ENCODE measurements around the gene ODAD4.

Gene ODAD4, protein sequence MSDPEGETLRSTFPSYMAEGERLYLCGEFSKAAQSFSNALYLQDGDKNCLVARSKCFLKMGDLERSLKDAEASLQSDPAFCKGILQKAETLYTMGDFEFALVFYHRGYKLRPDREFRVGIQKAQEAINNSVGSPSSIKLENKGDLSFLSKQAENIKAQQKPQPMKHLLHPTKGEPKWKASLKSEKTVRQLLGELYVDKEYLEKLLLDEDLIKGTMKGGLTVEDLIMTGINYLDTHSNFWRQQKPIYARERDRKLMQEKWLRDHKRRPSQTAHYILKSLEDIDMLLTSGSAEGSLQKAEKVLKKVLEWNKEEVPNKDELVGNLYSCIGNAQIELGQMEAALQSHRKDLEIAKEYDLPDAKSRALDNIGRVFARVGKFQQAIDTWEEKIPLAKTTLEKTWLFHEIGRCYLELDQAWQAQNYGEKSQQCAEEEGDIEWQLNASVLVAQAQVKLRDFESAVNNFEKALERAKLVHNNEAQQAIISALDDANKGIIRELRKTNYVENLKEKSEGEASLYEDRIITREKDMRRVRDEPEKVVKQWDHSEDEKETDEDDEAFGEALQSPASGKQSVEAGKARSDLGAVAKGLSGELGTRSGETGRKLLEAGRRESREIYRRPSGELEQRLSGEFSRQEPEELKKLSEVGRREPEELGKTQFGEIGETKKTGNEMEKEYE

GRCh38 chr17:41930009-41930832 is at the start of gene ODAD4:
TSS of gene ODAD4 (plus strand) at chr17:41930617. CDS start at chr17:41930724, 107 bp downstream.
- POLR2A ChIA-PET (ENCODE audit: low non-redundant PET), result interaction anchor here (0.6 to 0.8 kb wide), 4 partner anchors 9 to 66 kb away, joined by 3 to 5 read pairs (median 3); partner anchors contain the start of gene ACLY

GRCh38 chr17:41882756-41883155 is 47.7 kb upstream of the ODAD4 start:
- ChIA-PET CTCF (no interaction called here), POLR2A (ENCODE audit: low non-redundant PET) (no interaction called here)
- DNase-seq (ENCODE audit: low spot score), result no peak
- peak overlapping the region; percentile 23; the same call in 1 of the 2 replicates for H3K27ac ChIP-seq
- TF ChIP-seq, protein P1, sequence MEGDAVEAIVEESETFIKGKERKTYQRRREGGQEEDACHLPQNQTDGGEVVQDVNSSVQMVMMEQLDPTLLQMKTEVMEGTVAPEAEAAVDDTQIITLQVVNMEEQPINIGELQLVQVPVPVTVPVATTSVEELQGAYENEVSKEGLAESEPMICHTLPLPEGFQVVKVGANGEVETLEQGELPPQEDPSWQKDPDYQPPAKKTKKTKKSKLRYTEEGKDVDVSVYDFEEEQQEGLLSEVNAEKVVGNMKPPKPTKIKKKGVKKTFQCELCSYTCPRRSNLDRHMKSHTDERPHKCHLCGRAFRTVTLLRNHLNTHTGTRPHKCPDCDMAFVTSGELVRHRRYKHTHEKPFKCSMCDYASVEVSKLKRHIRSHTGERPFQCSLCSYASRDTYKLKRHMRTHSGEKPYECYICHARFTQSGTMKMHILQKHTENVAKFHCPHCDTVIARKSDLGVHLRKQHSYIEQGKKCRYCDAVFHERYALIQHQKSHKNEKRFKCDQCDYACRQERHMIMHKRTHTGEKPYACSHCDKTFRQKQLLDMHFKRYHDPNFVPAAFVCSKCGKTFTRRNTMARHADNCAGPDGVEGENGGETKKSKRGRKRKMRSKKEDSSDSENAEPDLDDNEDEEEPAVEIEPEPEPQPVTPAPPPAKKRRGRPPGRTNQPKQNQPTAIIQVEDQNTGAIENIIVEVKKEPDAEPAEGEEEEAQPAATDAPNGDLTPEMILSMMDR (conservative IDR thresholded peaks at IDR 0.05; ENCODE audit: low read depth), result no peak

More at GRCh38 chr17:41930009-41930832, at the start of gene ODAD4:
- peak; percentile 97 for DNase-seq (ENCODE audit: low spot score)
- CTCF ChIA-PET, result interaction anchor here (0.5 kb wide), 1 partner anchor 255 kb away, joined by 3 read pairs; no protein-coding TSS in a partner anchor
- TF ChIP-seq, protein P1 (conservative IDR thresholded peaks at IDR 0.05; ENCODE audit: low read depth), result no peak; the same call in 1 of the 2 replicates
- H3K27ac ChIP-seq, result peak within 1 kb of the TSS; percentile 92

DNA sequence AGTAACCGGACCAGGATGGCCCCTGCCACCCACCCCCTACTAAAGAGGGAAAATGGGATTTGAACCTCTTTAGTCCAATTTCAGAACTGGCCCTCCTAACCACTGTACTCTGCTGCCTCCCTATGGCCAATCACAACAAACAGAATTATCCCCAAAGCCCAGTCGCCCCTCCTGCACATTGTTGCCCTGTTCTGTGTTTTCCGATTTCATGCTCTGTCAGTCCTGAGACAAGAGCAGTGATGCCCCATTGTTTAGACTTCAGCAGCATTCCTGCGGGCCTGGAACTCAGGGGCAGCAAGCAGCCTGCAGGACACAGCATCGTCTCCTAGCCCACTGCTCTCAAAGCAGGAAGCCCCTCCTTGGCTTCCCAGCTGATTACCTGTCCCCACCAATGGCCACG is 44.7 kb upstream of the ODAD4 start:
- TF ChIP-seq, protein P1 (conservative IDR thresholded peaks at IDR 0.05; ENCODE audit: low read depth), result peak; percentile 31; the same call in 1 of the 2 replicates
- DNase-seq (ENCODE audit: low spot score), result no peak
- H3K27ac ChIP-seq, result no peak overlapping the region
- ChIA-PET POLR2A (ENCODE audit: low non-redundant PET) (no interaction called here), CTCF (interaction anchor here (0.7 kb wide), 1 partner anchor 15 kb away, joined by 4 read pairs; no protein-coding TSS in a partner anchor)

GRCh38 chr17:41888332-41888965 is 42.0 kb upstream of the ODAD4 start:
- CTCF ChIA-PET, result interaction anchor here (0.9 kb wide), 1 partner anchor 13 kb away, joined by 3 read pairs; no protein-coding TSS in a partner anchor
- H3K27ac ChIP-seq, result peak overlapping the region; percentile 10
- TF ChIP-seq, protein P1 (conservative IDR thresholded peaks at IDR 0.05; ENCODE audit: low read depth), result no peak
- POLR2A ChIA-PET (ENCODE audit: low non-redundant PET), result no interaction called here
- DNase-seq (ENCODE audit: low spot score), result no peak

DNA sequence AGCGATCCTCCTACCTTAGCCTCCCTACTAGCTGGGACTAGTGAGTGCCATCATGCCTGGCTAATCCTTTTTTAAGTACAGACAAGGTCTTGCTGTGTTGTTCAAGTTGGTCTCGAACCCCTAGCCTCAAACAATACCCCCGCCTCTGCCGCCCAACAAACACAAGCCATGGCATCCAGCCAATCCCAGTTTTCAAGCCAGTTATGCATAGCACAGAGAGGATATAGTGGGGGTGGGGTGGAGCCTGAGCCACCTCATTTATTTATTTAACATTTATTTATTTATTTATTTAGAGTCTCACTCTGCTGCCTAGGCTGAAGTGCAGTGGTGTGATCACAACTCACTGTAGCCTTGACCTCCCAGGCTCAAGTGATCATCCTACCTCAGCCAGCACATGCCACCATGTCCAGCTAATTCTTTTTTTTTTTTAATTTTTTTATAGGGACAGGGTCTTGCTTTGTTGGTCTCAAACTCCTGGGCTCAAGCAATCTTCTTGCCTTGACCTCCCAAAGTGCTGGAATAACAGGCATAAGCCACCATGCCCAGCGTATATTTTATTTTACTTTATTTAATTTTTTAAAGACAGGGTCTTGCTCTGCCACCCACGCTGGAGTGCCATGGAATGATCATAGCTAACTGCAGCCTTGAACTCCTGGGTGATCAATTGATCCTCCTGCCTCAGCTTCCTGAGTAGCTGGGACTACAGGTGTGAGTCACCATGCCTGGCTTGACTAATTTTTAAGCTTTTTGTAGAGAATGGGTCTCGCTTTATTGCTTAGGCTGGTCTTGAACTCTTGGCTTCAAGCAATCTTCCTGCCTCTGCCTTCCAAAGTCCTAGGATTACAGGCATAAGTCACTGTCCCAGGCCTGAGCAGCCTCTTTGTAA is 39.0 kb upstream of the ODAD4 start:
- H3K27ac ChIP-seq, result peak overlapping the region; percentile 37
- CTCF ChIA-PET, result interaction anchor here (0.6 kb wide), 1 partner anchor 148 kb away, joined by 4 read pairs; no protein-coding TSS in a partner anchor
- POLR2A ChIA-PET (ENCODE audit: low non-redundant PET), result no interaction called here
- no peak for DNase-seq (ENCODE audit: low spot score)
- TF ChIP-seq, protein P1 (conservative IDR thresholded peaks at IDR 0.05; ENCODE audit: low read depth), result no peak
